Lower leg skin (tissue), 4 donors: ENCODE results near the gene VAMP8. TPM values are rescaled to one million over a fixed set of nuclear protein-coding genes. Genes with fewer than 3 reads are reported as not detected.

ENCODE experiments used
- DNase-seq, 2 donors: peaks; one replicate each; pipeline ENCODE4 v3.0.0-alpha.2; 2019; ENCODE audit warnings: low spot score in 2 of 2
- H3K4me3 ChIP-seq: fragments of 200-600 bp; sonication (generic); 2 replicates; pipeline ENCODE4 v1.5.1; 2017; ENCODE audit warnings: mild to moderate bottlenecking, low read depth; ENCODE audit not compliant: poor library complexity, severe bottlenecking
- CTCF ChIP-seq, 3 donors: fragments of 450-650 bp; IDR thresholded peaks; one replicate each; pipeline ENCODE4 v1.5.1; 2016; ENCODE audit warnings: antibody characterized with exemption in 3 of 3, mild to moderate bottlenecking in 3 of 3, moderate library complexity in 2 of 3
- POLR2A ChIP-seq, 2 donors: fragments of 450-650 bp; IDR thresholded peaks; one replicate each; pipeline ENCODE4 v1.6.1; 2016 to 2017; ENCODE audit warnings: antibody characterized with exemption in 2 of 2, mild to moderate bottlenecking in 1 of 2, moderate library complexity in 1 of 2
- WGBS, 2 donors: methylation state at CpG; one replicate each; pipeline ENCODE4 v1.1.5; 2018; 5-methylcytosine and 5-hydroxymethylcytosine counted together
- intact Hi-C: fragments of 100-400 bp; cut with DNase I; formaldehyde crosslinking; loops from one replicate; pipeline ENCODE4 v1.15.0; 2023; ENCODE audit warnings: low total_unique reads
- total RNA-seq, 4 donors: library from RNA; depleted of rRNA; stranded (reverse); fragments of >200 nt; gene quantifications; one replicate each; pipeline ENCODE4 v1.1.0, GENCODE V29; 2016

The VAMP8 gene
- total RNA-seq = 100 to 1,000 TPM in 2 of 4 donors, 10 to 100 TPM in 2; 88.3 to 207 (median 113) TPM

DNA sequence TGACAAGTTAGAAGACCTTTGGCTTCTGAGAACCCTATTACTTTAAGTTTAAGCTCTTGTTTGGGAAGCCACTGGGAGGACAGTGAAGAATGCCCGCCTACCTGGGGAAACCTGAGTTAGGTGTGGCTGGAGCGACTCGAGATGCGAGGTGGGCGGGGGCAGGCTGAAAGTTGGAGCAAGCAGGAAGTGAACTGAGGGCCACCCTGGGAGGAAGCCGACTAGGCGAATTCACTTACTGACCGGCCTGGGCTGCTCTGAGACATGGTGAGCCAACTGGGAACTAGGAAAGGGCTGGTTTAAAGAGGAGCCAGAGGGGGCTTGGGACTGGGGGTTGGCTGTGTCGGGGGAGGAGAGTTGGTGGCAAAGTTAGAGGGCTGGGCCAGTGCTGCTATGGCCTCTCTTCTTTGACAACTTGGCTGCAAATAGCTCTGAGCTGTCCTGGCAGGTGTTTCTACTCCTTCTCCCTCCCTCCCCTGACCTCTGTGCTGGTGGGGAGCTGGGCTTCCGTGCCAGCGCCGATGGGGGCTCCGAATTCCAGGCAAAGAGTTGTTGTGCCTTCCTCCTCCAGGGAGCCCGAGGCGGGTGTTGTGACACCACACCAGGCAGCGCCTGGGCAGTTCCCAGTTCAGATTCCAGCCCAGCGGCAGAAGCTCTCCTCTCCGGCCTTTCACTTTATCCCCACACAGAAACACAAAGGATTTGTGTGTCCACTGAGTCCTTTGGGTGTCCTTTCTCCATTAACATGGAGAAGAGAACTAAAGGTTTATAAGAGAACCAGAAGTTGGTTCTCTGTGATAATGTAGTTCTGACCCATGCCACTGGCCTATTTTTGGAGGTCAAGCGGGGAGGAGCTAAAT lies at the start of gene VAMP8:
VAMP8 (plus strand) TSS at position 201 of the 857 bp plus-strand sequence; CDS start at position 262, 61 bp downstream.
- intact Hi-C loops = no loop called here
- 24 to 25% methylated on average over 19 of the region's 19 CpGs for WGBS, 2 donors
- peak; percentile 77 to 93 for DNase-seq
- peak within 1 kb of the TSS; percentile 24 for H3K4me3 ChIP-seq
- no peak for TF ChIP-seq POLR2A (IDR thresholded peaks at IDR 0.05)
- no peak for TF ChIP-seq CTCF (IDR thresholded peaks at IDR 0.05)

DNA sequence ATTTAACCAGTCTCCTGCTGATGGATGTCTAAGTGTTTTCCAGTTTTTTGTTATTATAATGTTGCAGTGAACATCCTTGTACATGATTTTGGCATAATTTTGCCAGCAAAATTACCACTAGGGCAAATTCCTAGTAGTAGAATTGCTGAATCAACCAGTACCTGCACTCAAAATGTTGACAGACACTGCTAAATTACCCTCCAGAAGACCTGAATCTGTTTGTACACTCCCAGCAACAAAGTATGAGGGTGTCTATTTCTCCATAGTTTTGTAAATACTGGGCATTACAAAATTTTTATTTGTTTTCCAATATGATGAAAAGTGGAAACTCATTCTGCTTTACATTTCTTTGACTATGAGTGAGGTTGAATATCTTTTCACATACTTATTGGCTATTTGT lies 49.6 kb upstream of the VAMP8 start:
- DNase-seq = no peak
- H3K4me3 ChIP-seq = no peak overlapping the region
- intact Hi-C loops = no loop called here
- TF ChIP-seq CTCF (IDR thresholded peaks at IDR 0.05) = no peak
- no peak for TF ChIP-seq POLR2A (IDR thresholded peaks at IDR 0.05)

GRCh38 chr2:85528355-85528754 lies 49.0 kb upstream of the VAMP8 start:
- H3K4me3 ChIP-seq = no peak overlapping the region
- intact Hi-C loops = no loop called here
- no peak for DNase-seq
- no peak for TF ChIP-seq CTCF (IDR thresholded peaks at IDR 0.05)
- no peak for TF ChIP-seq POLR2A (IDR thresholded peaks at IDR 0.05)
- 97 to 100% methylated on average over 2 of the region's 2 CpGs for WGBS, 2 donors

DNA sequence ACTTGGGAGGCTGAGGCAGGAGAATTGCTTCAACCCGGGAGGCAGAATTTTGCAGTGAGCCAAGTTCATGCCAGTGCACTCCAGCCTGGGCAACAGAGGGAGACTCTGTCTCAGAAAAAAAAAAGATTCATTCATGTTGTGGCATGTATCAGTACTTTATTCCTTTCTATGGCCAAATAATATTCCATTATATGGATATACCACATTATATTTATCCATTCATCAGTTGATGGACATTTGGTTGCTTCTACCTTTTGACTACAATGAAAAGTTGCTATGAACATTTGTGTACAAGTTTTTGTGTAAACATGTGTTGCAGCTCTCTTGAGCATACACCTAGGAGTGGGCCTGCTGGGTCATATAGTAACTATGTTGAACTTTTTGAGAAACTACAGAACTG lies 47.6 kb upstream of the VAMP8 start:
- no peak for TF ChIP-seq CTCF (IDR thresholded peaks at IDR 0.05)
- TF ChIP-seq POLR2A (IDR thresholded peaks at IDR 0.05) = no peak
- 100% methylated on average over 1 of the region's 1 CpG for WGBS, 2 donors
- H3K4me3 ChIP-seq = no peak overlapping the region
- intact Hi-C loops = no loop called here
- no peak for DNase-seq

DNA sequence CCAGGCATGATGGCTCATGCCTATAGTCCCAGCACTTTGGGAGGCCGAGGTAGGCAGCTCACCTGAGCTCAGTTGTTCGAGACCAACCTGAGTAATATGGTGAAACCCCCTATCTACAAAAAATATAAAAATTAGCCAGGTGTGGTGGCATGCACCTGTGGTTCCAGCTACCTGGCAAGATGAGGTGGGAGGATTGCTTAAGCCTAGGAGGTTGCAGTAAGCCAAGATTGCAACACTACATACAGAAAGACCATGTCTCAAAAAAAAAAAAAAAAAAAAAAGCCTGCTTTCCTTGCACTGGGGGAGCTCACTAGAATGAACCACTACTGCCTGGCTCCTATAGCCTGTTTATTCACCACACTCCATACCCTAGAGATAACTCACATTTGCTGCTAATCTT lies 45.8 kb upstream of the VAMP8 start:
- intact Hi-C loops = no loop called here
- TF ChIP-seq POLR2A (IDR thresholded peaks at IDR 0.05) (no peak), CTCF (IDR thresholded peaks at IDR 0.05) (no peak)
- 39 to 48% methylated on average over 2 of the region's 2 CpGs for WGBS, 2 donors
- no peak for DNase-seq
- H3K4me3 ChIP-seq = no peak overlapping the region
